Neutrophil (primary cell): ENCODE measurements around the gene ZNF396.

Experiments
- H3K27ac ChIP-seq: fragments of 200-600 bp; sonication (generic); 2 replicates; pipeline ENCODE4 v1.5.1; 2016; ENCODE audit warnings: mild to moderate bottlenecking, moderate library complexity
- H3K27me3 ChIP-seq: fragments of 200-600 bp; sonication (generic); 2 replicates; pipeline ENCODE4 v1.6.0; 2016; ENCODE audit warnings: mild to moderate bottlenecking
- H3K36me3 ChIP-seq: fragments of 200-600 bp; sonication (generic); 2 replicates; pipeline ENCODE4 v1.5.1; 2017
- H3K4me1 ChIP-seq, 2 experiments: fragments of 200-600 bp in 1 of 2; sonication (generic) in 1 of 2; 1 replicate in 1 of 2; 2 replicates in 1 of 2; pipeline versions ENCODE4 v1.5.1 to v1.6.1; 2013 to 2016; ENCODE audit warnings: low read depth in 1 of 2, low read length in 1 of 2, mild to moderate bottlenecking in 1 of 2, moderate library complexity in 1 of 2; ENCODE audit not compliant: control insufficient read depth in 1 of 2, insufficient read depth in 1 of 2
- H3K4me3 ChIP-seq, 2 experiments: fragments of 200-600 bp in 1 of 2; sonication (generic) in 1 of 2; 1 replicate in 1 of 2; 2 replicates in 1 of 2; pipeline ENCODE4 v1.5.1; 2013 to 2016; ENCODE audit warnings: low read depth in 1 of 2, low read length in 1 of 2, mild to moderate bottlenecking in 1 of 2, moderate library complexity in 1 of 2
- H3K9me3 ChIP-seq: fragments of 200-600 bp; sonication (generic); 2 replicates; pipeline ENCODE4 v1.5.1; 2016
- CTCF ChIP-seq: fragments of 200-600 bp; sonication (generic); IDR thresholded peaks from 2 replicates; pipeline ENCODE4 v1.5.1; 2016; ENCODE audit warnings: antibody characterized with exemption

Gene ZNF396

GRCh38 chr18:35344736-35345459, 32.2 kb downstream of the ZNF396 start:
- no peak for TF ChIP-seq CTCF

GRCh38 chr18:35343936-35344735, 33.0 kb downstream of the ZNF396 start, which contains the start of gene ZNF24:
ZNF24 (minus strand) TSS chr18:35344420; CDS start chr18:35340650, 3,770 bp downstream.
- Histone ChIP-seq H3K27ac (peak within 1 kb of the TSS; percentile 95), H3K36me3 (peaks cover 14% of the 10 kb centered on the region), H3K4me1 (peaks cover 23 to 29% of the 10 kb centered on the region in 2 experiments), H3K4me3 (peak within 1 kb of the TSS; percentile 95), H3K9me3 (no peaks in the 10 kb centered on the region), H3K27me3 (no peaks in the 10 kb centered on the region)
- TF ChIP-seq CTCF: no peak

More at GRCh38 chr18:35344736-35345459, 32.2 kb downstream of the ZNF396 start:
- Histone ChIP-seq H3K27ac (peak overlapping the region; percentile 95), H3K4me3 (peak overlapping the region; percentile 95), H3K27me3 (no peaks in the 10 kb centered on the region), H3K4me1 (peaks cover 23 to 29% of the 10 kb centered on the region in 2 experiments), H3K9me3 (no peaks in the 10 kb centered on the region), H3K36me3 (peaks cover 6% of the 10 kb centered on the region)

- Histone ChIP-seq H3K36me3 (peaks cover 20% of the 10 kb centered on the region), H3K27me3 (no peaks in the 10 kb centered on the region), H3K27ac (peak overlapping the region; percentile 95), H3K4me3 (peak overlapping the region; percentile 95), H3K9me3 (no peaks in the 10 kb centered on the region), H3K4me1 (peaks cover 23 to 29% of the 10 kb centered on the region in 2 experiments)
- TF ChIP-seq CTCF: no peak
These were observed 33.6 kb downstream of the ZNF396 start for GRCh38 chr18:35343488-35343935.

DNA sequence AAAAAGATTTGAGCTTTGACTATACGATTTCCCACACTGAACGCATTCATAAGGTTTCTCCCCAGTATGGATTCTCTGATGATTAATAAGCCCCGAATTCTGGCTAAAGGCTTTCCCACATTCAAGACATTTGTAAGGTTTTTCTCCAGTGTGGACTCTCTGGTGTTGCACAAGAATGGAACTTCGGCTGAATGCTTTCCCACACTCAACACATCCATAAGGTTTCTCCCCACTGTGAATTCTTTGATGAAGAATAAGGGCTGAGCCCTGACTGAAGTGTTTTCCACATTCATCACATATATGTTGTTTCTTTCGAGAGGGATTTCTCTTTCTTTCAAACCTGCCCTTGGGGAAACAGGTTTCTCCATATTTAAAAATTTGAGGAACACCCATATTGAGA, 39.9 kb downstream of the ZNF396 start:
- Histone ChIP-seq H3K27ac (no peak overlapping the region), H3K9me3 (no peaks in the 10 kb centered on the region), H3K36me3 (peaks cover 77% of the 10 kb centered on the region), H3K4me1 (no peaks in the 10 kb centered on the region), H3K27me3 (no peaks in the 10 kb centered on the region), H3K4me3 (no peak overlapping the region)
- no peak for TF ChIP-seq CTCF

DNA sequence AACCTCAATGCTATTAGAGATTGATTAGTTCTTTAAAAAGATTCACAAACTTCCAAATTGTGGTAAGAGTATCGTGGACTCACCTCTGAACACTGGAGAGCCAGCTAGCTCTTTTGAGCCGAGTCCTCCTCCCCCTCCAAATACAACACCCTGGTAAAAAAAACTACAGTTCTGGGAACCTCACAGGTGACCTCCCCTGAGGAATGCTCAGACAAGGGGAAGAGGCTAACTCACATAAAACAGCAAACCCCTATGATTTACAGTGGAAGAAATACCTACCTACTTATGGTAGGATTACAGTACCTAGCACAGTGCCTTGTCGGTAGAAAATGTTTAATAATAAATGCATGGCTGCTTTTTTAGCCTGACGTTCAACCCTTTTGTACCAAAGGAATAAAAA, 41.3 kb downstream of the ZNF396 start:
- Histone ChIP-seq H3K27me3 (no peaks in the 10 kb centered on the region), H3K9me3 (no peaks in the 10 kb centered on the region), H3K36me3 (peaks cover 86% of the 10 kb centered on the region), H3K4me1 (no peaks in the 10 kb centered on the region), H3K4me3 (no peak overlapping the region), H3K27ac (no peak overlapping the region)
- TF ChIP-seq CTCF: no peak
